Mucosa of descending colon (tissue), 3 donors: ENCODE results near the gene DNAJC11. TPM values are rescaled to one million over a fixed set of nuclear protein-coding genes. Genes with fewer than 3 reads are reported as not detected.
A peak's percentile ranks its signal among the peaks of the same experiment; 100 is the strongest.

ENCODE experiments used
- ATAC-seq: fragments of 200-7000 bp; cut with Tn5 transposase; one replicate; pipeline ENCODE4 v1.9.1; 2020; ENCODE audit warnings: mild to moderate bottlenecking, moderate library complexity
- DNase-seq, 3 donors: peaks; one replicate each; pipeline ENCODE4 v3.0.0-alpha.2; 2020
- H3K36me3 ChIP-seq: fragments of 200-600 bp; one replicate; pipeline ENCODE4 v1.8.0; 2021; ENCODE audit warnings: low read depth, mild to moderate bottlenecking
- H3K4me1 ChIP-seq: fragments of 200-600 bp; one replicate; pipeline ENCODE4 v1.8.0; 2021; ENCODE audit warnings: low read depth, mild to moderate bottlenecking
- H3K4me3 ChIP-seq: fragments of 200-600 bp; one replicate; pipeline ENCODE4 v1.8.0; 2021; ENCODE audit warnings: mild to moderate bottlenecking
- H3K9me3 ChIP-seq: fragments of 200-600 bp; one replicate; pipeline ENCODE4 v1.8.0; 2021; ENCODE audit warnings: mild to moderate bottlenecking
- intact Hi-C, 2 donors: fragments of 100-400 bp; cut with DNase I in 1 of 2; cut with micrococcal nuclease in 1 of 2; formaldehyde crosslinking; loops; one replicate each; pipeline versions ENCODE4 v1.11.0 to v1.11.1; 2022; cut with DNase I, micrococcal nuclease
- total RNA-seq, 3 donors: library from RNA; stranded (reverse); fragmentation: NEBNext Ultra II Directional in 2 of 3; extraction: Animal tissue kit (Norgen Biotek cat#: 25700) in 2 of 3; gene quantifications; one replicate each; pipeline versions ENCODE4 v1.2.1 to v1.2.4, GENCODE V29; 2021 to 2023
- TF ChIP-seq, protein P1 (sequence below): fragments of 200-600 bp; IDR thresholded peaks from one replicate; pipeline ENCODE4 v1.8.0; 2022; ENCODE audit warnings: antibody characterized with exemption, mild to moderate bottlenecking
- donor health status: DM: no; HTN: no; CAD: no; lungs with moderate emphysema.
- donor health status: DM: no; HTN: no; CAD: no.
- donor health status: DM: no; HTN: yes; CAD: no.

DNAJC11 gene
- total RNA-seq, 3 donors from 2014 or later = 71.1 to 89.0 (median 78.9) TPM

DNA sequence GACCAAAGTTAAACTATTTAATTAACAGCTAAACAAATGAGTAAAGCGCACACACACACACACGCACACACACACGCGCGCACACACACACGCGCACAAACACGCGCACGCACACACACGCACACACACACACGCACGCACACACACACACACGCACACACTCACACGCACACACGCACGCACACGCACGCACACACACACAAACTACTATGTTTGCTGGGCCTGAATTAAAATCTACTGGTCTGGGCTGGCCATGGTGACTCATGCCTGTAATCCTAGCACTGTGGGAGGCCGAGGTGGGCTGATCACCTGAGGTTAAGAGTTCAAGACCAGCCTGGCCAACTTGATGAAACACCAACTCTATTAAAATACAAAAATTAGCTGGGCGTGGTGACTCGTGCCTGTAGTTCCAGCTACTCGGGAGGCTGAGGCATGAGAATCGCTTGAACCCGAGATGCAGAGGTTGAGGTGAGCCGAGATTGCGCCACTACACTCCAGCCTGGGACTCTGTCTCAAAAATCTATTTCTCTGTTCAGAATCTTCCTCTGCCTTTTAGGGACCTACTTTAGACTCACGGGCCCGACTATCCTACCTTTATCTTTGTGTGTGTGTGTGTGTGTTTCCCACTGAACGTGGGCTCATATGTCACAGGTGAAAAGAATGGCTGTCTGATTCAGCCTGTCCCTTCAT is 37.5 kb upstream of the DNAJC11 start:
- ATAC-seq (no peak), DNase-seq (no peak)
- Histone ChIP-seq H3K4me3 (no peak overlapping the region), H3K9me3 (no peaks in the 10 kb centered on the region), H3K36me3 (no peaks in the 10 kb centered on the region), H3K4me1 (no peaks in the 10 kb centered on the region)
- TF ChIP-seq, protein P1, sequence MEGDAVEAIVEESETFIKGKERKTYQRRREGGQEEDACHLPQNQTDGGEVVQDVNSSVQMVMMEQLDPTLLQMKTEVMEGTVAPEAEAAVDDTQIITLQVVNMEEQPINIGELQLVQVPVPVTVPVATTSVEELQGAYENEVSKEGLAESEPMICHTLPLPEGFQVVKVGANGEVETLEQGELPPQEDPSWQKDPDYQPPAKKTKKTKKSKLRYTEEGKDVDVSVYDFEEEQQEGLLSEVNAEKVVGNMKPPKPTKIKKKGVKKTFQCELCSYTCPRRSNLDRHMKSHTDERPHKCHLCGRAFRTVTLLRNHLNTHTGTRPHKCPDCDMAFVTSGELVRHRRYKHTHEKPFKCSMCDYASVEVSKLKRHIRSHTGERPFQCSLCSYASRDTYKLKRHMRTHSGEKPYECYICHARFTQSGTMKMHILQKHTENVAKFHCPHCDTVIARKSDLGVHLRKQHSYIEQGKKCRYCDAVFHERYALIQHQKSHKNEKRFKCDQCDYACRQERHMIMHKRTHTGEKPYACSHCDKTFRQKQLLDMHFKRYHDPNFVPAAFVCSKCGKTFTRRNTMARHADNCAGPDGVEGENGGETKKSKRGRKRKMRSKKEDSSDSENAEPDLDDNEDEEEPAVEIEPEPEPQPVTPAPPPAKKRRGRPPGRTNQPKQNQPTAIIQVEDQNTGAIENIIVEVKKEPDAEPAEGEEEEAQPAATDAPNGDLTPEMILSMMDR = no peak
- intact Hi-C loops = no loop called here

GRCh38 chr1:6732942-6733341 is 31.3 kb upstream of the DNAJC11 start:
- ATAC-seq (no peak), DNase-seq (no peak)
- H3K9me3 ChIP-seq = no peaks in the 10 kb centered on the region
- H3K36me3 ChIP-seq = no peaks in the 10 kb centered on the region
- TF ChIP-seq, protein P1 = no peak
- no peak overlapping the region for H3K4me3 ChIP-seq
- no peaks in the 10 kb centered on the region for H3K4me1 ChIP-seq
- intact Hi-C loops = no loop called here

- no peak overlapping the region for H3K4me3 ChIP-seq
- TF ChIP-seq, protein P1 = no peak
- H3K36me3 ChIP-seq = no peaks in the 10 kb centered on the region
- intact Hi-C loops = no loop called here
- H3K9me3 ChIP-seq = no peaks in the 10 kb centered on the region
- DNase-seq (no peak), ATAC-seq (no peak)
- no peaks in the 10 kb centered on the region for H3K4me1 ChIP-seq
Observed at GRCh38 chr1:6731905-6732304, 30.3 kb upstream of the DNAJC11 start.

GRCh38 chr1:6730880-6731279 is 29.3 kb upstream of the DNAJC11 start:
- no peaks in the 10 kb centered on the region for H3K4me1 ChIP-seq
- H3K9me3 ChIP-seq = no peaks in the 10 kb centered on the region
- intact Hi-C loops = no loop called here
- no peak overlapping the region for H3K4me3 ChIP-seq
- DNase-seq (peak in 2 of 3 donors; percentile 34 to 43), ATAC-seq (peak; percentile 93)
- no peaks in the 10 kb centered on the region for H3K36me3 ChIP-seq
- TF ChIP-seq, protein P1 = no peak

- ATAC-seq (peak; percentile 24), DNase-seq (peak in 1 of 3 donors; percentile 14)
- Histone ChIP-seq H3K4me3 (no peak overlapping the region), H3K36me3 (no peaks in the 10 kb centered on the region), H3K4me1 (no peaks in the 10 kb centered on the region), H3K9me3 (no peaks in the 10 kb centered on the region)
- intact Hi-C loops = no loop called here
- TF ChIP-seq, protein P1 = no peak
Observed at GRCh38 chr1:6730473-6730872, 28.9 kb upstream of the DNAJC11 start.
